GM10266 (cell line): ENCODE data around the gene VTN.

Source experiments
- DNase-seq: peaks from one replicate; pipeline ENCODE4 v3.0.0; 2012; ENCODE audit errors: extremely low spot score
- TF ChIP-seq, protein P1 (sequence below): IDR thresholded peaks from 2 replicates; pipeline ENCODE4 v1.5.1; 2012; ENCODE audit warnings: mild to moderate bottlenecking, low read depth; ENCODE audit not compliant: control insufficient read depth, insufficient read depth; ENCODE audit errors: missing control alignments

VTN gene

DNA sequence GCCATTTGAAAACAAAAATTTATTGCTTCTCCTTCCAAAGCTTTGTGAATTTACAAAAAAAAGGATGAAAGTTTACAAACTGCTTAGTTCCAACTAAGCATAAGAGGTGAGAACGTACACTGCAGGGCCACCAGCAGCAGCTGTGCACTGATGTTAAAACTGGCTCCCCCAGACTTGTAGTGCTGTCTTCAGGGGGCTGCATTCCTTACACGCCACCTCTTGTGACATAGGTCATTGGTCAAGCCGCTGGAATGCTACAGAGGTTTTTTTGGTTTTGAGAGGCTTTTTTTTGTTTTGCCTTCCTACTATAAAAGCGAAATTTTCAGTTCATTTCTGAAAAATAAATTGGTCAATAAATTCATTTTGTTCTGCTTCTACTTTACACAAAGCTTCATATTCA, 41.8 kb downstream of the VTN start:
- no peak for DNase-seq
- TF ChIP-seq, protein P1, sequence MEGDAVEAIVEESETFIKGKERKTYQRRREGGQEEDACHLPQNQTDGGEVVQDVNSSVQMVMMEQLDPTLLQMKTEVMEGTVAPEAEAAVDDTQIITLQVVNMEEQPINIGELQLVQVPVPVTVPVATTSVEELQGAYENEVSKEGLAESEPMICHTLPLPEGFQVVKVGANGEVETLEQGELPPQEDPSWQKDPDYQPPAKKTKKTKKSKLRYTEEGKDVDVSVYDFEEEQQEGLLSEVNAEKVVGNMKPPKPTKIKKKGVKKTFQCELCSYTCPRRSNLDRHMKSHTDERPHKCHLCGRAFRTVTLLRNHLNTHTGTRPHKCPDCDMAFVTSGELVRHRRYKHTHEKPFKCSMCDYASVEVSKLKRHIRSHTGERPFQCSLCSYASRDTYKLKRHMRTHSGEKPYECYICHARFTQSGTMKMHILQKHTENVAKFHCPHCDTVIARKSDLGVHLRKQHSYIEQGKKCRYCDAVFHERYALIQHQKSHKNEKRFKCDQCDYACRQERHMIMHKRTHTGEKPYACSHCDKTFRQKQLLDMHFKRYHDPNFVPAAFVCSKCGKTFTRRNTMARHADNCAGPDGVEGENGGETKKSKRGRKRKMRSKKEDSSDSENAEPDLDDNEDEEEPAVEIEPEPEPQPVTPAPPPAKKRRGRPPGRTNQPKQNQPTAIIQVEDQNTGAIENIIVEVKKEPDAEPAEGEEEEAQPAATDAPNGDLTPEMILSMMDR, result no peak

- TF ChIP-seq, protein P1, result no peak
- DNase-seq, result no peak
Measured at GRCh38 chr17:28327709-28328108, 42.4 kb downstream of the VTN start.

- DNase-seq, result peak; percentile 32
- TF ChIP-seq, protein P1, result no peak
Measured at GRCh38 chr17:28327031-28327607, 43.0 kb downstream of the VTN start.

DNA sequence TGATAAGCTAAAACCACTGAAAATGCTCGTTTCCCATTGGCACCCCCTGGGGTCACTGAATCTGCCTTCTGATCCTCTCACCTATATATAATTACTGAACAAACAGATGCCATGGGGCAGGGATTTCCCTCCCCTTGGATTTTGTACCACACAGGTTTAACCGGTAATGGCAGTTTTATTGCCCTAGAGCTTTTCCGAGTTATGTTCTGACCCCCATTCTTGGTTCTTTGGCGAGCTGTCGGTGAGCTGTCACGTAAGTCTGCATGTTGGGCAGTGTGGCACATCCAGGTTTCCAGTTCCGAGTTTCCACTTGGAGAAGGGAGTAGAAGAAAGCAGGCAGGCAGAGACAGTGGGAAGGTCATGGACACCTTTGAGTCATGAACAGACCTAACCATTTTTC, 44.0 kb downstream of the VTN start:
- TF ChIP-seq, protein P1, result no peak
- DNase-seq, result no peak

DNA sequence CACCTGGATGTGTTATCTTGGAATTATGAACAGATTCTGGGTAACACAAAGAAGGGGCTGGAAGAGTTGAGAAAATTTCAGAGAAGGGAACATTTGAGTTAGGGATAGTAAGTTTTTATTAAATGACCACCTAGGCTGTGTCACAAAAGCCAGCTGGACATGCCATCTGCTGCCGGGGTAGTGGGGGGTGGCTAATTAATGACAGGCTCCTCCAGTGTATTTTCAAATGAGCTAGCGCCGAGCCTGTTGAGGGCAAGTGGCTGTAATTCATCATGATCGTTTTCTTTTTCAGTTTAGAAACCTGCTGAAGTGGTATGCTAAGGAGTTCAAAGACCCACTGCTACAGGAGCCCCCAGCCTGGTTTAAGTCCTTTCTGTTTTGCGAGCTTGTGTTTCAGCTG, 44.9 kb downstream of the VTN start:
- DNase-seq, result no peak
- TF ChIP-seq, protein P1, result no peak

- DNase-seq, result no peak
- TF ChIP-seq, protein P1, result no peak
Measured at GRCh38 chr17:28324781-28325180, 45.3 kb downstream of the VTN start.

DNA sequence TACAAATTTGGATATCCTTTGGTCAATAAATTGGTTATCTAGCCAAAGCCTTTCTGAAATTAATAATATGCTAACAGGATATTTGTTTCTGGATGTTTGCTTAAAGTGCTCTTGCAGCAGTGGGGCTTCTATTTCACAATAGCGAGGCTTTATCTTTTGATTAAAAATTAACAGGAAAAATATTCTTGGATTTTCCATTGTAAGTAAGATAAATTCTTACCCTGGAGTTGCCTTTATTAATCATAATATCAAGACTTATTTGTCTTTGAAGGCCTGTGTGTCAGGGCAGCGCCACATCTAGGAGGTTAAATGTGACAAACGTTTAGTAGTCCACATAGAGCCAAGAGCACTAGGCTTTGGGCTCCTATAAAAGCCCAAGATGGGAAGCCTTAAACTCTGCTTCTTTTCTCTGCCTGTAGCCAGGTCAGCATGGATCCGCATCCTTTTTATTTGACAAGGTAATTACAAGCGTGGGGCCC, 45.8 kb downstream of the VTN start:
- DNase-seq, result no peak
- TF ChIP-seq, protein P1, result no peak
